Gastroesophageal sphincter (tissue), 3 donors: ENCODE results near the gene THADA.

ENCODE experiments used
- POLR2A ChIP-seq, 2 donors: fragments of 450-650 bp; IDR thresholded peaks; one replicate each; pipeline ENCODE4 v1.6.1; 2017; ENCODE audit warnings: antibody characterized with exemption in 2 of 2, mild to moderate bottlenecking in 2 of 2, moderate library complexity in 1 of 2
- POLR2AphosphoS5 ChIP-seq: sonication (generic); formaldehyde crosslinking; IDR thresholded peaks from one replicate; pipeline ENCODE4 v1.6.1; 2017; ENCODE audit warnings: antibody characterized with exemption
- TF ChIP-seq, protein P1 (sequence below), 4 experiments: fragments of 200-600 bp in 2 of 4; fragments of 450-650 bp in 2 of 4; sonication (generic) in 1 of 4; IDR thresholded peaks; one replicate each; pipeline ENCODE4 v1.5.1; 2017 to 2019; ENCODE audit warnings: antibody characterized with exemption in 4 of 4, mild to moderate bottlenecking in 2 of 4, moderate library complexity in 2 of 4

DNA sequence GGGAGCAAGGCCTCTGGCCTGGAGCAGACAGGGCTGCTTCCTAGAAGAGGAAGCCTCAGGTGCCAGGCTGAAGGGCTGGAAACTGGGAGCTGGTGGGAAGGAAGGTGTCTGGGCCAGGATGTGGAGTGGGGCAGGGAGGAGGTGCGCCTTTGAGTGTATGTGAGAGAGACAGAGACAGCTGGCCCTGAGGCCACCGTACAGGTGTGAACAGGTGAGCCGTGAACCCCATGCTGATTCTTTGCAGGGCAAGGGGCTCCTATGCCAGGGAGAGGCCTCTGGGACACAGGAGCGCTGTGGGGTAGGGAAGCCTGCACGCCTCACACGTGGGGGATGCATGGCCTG lies 385.7 kb downstream of the THADA start:
- TF ChIP-seq, protein P1, sequence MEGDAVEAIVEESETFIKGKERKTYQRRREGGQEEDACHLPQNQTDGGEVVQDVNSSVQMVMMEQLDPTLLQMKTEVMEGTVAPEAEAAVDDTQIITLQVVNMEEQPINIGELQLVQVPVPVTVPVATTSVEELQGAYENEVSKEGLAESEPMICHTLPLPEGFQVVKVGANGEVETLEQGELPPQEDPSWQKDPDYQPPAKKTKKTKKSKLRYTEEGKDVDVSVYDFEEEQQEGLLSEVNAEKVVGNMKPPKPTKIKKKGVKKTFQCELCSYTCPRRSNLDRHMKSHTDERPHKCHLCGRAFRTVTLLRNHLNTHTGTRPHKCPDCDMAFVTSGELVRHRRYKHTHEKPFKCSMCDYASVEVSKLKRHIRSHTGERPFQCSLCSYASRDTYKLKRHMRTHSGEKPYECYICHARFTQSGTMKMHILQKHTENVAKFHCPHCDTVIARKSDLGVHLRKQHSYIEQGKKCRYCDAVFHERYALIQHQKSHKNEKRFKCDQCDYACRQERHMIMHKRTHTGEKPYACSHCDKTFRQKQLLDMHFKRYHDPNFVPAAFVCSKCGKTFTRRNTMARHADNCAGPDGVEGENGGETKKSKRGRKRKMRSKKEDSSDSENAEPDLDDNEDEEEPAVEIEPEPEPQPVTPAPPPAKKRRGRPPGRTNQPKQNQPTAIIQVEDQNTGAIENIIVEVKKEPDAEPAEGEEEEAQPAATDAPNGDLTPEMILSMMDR (IDR thresholded peaks at IDR 0.05): no peak
- no peak for TF ChIP-seq POLR2A (IDR thresholded peaks at IDR 0.05)
- no peak for TF ChIP-seq POLR2AphosphoS5
